GM21390 (cell line): ENCODE results near the gene SAMD14.

Experiments
- ATAC-seq: cut with Tn5 transposase; IDR thresholded peaks from one replicate; pipeline ENCODE4 v1.9.1; 2021; ENCODE audit not compliant: unreplicated experiment

SAMD14 gene

DNA sequence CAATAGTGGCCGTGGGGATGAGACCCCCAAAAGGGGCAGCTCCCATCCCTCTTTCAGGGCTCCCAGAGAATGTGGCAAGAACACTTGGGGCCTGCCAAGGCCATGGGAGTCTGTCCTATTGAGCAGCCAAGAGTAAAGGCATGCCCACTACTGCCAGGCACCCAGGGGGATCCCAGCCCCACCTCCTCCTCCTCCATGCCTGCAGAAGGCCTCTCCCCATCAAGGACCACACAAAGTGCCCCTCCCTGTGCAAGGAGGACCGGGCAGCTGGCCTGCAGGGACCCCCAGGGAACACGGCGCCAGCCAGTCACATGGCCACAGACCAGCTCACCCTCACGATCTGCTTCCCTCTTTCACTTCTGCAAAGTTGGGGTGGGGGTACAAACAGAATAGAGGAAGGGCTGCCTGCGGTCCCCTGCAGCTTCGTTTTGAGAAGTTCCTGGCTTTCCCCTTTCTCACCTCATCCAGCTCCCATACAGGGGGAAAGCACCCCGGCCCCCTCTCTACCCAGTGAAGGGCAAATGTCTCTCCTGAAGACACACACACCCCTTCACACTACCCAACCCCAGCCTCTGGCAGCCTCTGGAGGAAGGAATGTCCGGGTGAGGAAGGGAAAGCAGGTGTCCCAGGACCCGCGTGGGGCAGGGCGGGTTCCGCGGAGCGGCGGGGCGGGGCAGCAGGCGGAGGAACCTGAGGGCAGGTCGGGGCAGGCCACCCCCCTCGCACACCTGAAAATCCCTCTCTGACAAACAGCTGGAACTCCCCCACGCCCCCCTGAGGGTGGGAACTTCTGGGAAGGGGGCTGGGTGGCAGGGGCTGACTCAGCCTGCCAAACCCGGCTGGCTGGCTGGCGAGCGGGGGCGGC, 18.5 kb upstream of the SAMD14 start:
- ATAC-seq: peak; percentile 33

DNA sequence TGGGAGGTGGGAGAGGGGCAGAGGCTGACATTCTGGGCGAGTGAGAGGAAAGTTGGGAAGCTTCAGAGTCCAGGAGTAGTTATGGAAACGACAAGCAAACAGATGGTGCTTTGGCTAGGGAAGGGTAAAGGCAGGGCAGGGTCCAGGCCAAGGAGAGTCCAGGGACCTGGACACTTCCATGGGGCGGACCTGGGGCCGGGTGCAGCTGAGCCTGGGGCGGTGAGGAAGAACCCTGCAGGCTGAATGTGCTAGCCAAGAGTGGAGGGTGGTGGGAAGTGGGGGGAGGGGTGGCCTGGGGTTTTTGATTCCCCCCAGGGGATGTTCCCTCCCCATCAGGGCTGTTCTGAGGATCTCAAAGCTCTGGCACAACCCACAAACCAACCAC, 17.9 kb upstream of the SAMD14 start:
- ATAC-seq: no peak

- no peak for ATAC-seq
Measured at GRCh38 chr17:50146927-50147665, 17.1 kb upstream of the SAMD14 start.

GRCh38 chr17:50146230-50146926, 16.4 kb upstream of the SAMD14 start:
- no peak for ATAC-seq

- no peak for ATAC-seq
Measured at GRCh38 chr17:50145532-50146229, 15.7 kb upstream of the SAMD14 start.

GRCh38 chr17:50144845-50145531, 15.0 kb upstream of the SAMD14 start:
- ATAC-seq: no peak

DNA sequence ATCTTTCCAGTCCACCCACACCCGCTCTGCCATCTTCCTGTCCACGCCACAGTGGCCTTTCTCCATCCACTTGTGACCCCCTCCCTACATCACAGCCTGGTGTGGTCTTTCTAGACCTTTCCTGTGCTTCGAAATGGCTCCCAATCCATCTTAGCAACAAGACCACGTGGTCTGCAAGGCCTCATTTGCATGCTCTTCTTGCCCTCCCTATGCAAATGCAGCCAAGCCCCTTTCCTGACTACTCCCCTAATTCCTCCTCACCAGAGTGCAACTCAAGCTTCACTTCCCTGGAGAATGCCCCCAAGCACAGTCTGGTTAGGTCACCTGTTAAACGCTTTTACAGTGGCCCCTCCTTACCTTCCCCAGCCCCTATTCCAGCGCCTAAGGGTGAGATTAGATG, 14.4 kb upstream of the SAMD14 start:
- no peak for ATAC-seq

GRCh38 chr17:50143461-50144176, 13.7 kb upstream of the SAMD14 start:
- ATAC-seq: no peak

DNA sequence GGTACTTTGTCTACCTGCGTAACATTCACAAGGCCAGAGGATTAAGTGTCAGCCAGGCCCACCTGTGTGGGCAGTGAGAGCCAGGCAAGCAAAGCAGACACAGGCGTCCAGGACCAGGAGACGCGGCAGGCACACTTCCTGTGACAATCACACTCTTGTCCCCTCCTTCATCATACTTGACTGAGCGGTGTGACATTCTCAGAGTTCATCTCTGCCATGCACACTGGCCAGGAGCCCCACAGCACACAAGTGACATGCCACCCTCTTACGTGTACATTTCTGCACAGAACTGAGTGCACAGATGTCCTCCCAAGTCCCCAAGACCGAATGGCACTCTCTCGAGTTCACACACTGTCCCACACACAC, 11.8 kb upstream of the SAMD14 start:
- ATAC-seq: no peak

DNA sequence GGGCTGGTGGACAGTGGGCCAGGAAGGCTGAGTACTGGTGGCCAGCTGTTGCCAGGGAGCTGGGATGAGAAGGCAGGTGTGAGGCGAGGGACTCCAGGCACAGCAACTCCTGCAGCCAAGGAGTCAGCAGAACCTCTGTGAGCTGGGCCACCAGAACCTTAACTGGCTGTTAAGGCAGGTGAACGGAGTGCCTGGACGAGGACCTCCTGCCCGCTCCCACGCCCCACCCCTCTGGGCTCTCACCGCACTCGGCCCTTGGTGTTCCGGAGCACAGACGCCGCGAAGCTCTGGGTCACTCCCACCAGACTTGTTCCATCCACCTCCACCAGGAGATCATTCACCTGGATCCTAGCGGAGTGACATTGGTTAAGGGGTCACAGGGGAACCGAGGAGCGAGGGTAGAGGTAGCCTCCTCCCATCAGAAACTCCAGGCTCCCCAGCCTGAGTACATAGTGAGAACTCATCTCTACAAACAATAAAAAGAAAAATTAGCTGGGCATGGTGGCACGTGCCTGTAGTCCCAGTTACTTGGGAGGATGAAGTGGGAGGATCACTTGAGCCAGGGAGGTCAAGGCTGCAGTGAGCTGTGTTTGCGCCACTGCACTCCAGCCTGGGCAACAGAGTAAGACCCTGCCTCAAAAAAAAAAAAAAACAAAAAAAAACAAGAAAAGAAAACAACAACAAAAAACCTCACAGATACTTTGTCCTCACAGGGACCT, 11.2 kb upstream of the SAMD14 start:
- no peak for ATAC-seq

GRCh38 chr17:50139950-50140885, 10.3 kb upstream of the SAMD14 start:
- ATAC-seq: no peak

GRCh38 chr17:50139185-50139783, 9.3 kb upstream of the SAMD14 start:
- ATAC-seq: no peak

GRCh38 chr17:50137042-50137441, 7.1 kb upstream of the SAMD14 start:
- ATAC-seq: no peak

DNA sequence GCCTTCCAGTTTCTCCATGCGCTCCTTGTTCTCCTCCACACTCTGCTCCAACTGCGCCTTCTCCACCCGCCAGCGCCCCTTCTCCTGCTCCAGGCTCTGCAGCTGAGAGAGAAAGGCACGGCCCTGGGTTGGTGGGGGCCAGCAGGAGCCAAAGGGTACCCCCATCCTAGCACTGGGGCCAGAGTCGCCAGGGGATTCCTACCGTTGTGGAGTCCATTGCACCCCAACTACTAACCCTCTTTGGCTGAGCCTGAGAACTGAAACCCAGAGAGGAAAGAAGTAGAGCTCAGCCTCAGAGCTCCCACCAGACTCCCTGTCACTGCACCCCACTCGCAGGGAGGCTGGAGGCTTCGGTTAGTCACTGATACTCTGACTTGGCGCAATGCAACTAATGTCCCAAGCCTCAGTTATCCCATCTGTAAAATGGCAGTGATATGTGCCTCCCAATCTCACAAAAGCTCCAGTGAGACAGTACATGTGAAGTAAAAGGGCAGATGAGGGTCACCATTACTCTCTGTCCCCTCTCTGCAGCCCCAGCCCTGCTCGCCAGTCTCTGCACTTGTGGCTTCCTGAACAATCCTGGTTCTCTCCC, 6.2 kb upstream of the SAMD14 start:
- no peak for ATAC-seq

DNA sequence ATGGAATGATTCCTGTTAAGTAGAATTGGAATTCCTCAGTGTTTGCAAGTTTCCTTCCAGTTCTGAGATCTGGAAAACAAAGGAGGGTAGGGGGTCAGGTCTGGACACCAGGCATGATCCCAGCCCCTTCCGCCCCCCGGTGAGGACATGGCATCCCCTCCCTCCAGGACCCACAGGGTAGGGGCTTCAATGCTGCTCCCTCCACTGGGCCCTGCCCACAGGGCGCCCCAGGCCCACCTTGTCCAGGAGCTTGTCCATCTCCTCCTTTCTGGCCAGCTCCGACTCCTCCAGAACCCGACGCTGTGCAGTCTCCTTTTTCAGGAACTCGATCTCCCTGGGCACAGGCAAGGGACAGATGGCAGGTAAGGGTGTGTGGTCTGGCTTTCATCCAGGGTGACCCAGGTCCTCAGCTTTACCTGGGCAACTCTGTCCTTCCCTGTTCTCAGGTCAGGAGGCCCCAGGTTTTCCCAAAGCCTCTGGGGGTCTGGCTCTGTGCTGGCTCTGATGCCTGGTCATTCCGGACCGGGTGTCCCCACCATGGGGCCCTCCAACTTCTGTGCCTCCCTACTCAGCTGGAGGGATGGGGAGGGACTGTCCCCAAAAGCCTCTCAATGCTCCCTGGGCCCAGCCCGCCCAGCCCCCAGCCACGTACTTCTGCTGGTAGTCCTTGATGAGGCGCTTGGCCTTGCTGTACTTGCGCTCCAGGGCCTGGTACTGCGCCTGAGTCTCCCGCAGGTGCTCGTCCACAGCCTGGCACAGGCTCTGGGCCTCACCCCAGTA, 5.5 kb upstream of the SAMD14 start:
- ATAC-seq: no peak

DNA sequence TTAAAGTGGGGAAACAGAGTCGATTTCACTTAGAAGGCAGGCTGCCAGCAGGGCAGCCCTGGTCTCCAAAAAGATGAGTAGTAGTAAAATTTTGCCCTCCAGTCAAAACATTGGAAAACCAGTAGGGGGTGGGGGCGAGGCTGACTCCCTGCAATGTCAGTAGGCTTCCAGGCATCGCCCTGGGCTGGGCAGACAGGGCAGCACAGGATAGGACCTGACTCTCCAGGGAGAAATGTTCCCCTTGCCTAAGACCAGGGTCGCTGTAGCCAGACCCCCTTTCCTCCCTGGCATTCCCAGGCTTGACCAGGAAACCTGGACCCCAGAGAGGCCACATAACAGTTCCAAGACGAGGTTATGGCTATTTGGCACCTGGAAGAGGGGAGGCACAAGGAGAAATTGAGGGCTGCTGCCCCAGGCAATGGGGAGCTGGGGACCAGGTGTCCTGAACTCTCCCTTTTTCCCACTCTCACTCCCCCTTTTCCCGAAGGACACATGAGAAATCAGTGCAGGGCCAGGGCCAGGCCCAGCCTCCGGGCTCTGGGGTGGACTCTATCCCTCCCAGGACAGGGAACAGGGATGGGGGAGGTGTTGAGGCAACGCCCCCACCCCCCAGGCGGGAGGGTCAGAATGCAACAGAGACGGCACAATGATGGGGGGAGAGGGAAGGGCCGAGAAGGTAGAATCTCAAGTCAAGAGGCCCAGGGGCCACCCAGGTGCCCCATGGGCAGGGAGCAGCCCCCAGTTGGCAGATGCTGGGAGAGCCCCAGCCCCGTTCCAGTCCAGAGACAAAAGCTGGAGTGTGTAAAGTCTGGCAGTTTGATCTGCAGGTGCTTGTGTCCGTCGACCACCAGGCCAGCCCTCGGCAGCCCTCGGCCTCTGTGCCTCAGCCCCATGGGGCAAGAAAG, 4.5 kb upstream of the SAMD14 start:
- no peak for ATAC-seq
